B cell (primary cell): ENCODE measurements around the gene AXIN1. TPM values are rescaled to one million over a fixed set of nuclear protein-coding genes. Genes with fewer than 3 reads are reported as not detected.
A peak's percentile ranks its signal among the peaks of the same experiment; 100 is the strongest.

ENCODE experiments used
- ATAC-seq: fragments of 200-7000 bp; cut with Tn5 transposase; one replicate; pipeline ENCODE4 v1.10.0; 2021; ENCODE audit warnings: low read depth, mild to moderate bottlenecking, moderate number of reproducible peaks, moderate library complexity
- CTCF ChIA-PET: fragments of 350-600 bp; sonication (Branson Sonifier 250); formaldehyde crosslinking; loops from one replicate; lab custom pipeline; 2021; ENCODE audit warnings: antibody characterized with exemption, inconsistent platforms; lab: Charles Lee
- POLR2A ChIA-PET: fragments of 350-600 bp; sonication (Branson Sonifier 250); formaldehyde crosslinking; loops from one replicate; lab custom pipeline; 2021; ENCODE audit warnings: antibody characterized with exemption; lab: Charles Lee
- DNase-seq: peaks from one replicate; pipeline ENCODE4 v3.0.0; 2013
- H2AFZ ChIP-seq: 2 replicates; pipeline ENCODE4 v1.6.1; 2012; ENCODE audit warnings: mild to moderate bottlenecking, low read depth, low read length; ENCODE audit not compliant: insufficient read depth, poor library complexity, severe bottlenecking
- H3K27ac ChIP-seq, 2 donors: 1 replicate in 1 of 2; 2 replicates in 1 of 2; pipeline ENCODE4 v1.5.1; 2012 to 2013; ENCODE audit warnings: low read length in 2 of 2, mild to moderate bottlenecking in 2 of 2, moderate library complexity in 1 of 2
- H3K27me3 ChIP-seq, 4 experiments: fragments of 200-600 bp in 1 of 4; sonication (generic) in 1 of 4; replicated peaks in 1 of 4; 1 replicate in 2 of 4; 2 replicates in 2 of 4; pipeline versions ENCODE4 v1.6.1 to v1.7.0; 2013 to 2016; ENCODE audit warnings: low read length in 3 of 4, mild to moderate bottlenecking in 2 of 4, mixed read lengths in 1 of 4, moderate library complexity in 1 of 4; ENCODE audit not compliant: insufficient read depth in 4 of 4, control insufficient read depth in 3 of 4; ENCODE audit errors: control extremely low read depth in 1 of 4
- H3K36me3 ChIP-seq, 2 experiments: replicated peaks in 1 of 2; 1 replicate in 1 of 2; 2 replicates in 1 of 2; pipeline versions ENCODE4 v1.6.1 to v1.7.1; 2013; ENCODE audit warnings: low read length in 1 of 2; ENCODE audit not compliant: insufficient read depth in 2 of 2, control insufficient read depth in 1 of 2; ENCODE audit errors: control extremely low read depth in 1 of 2, extremely low read depth in 1 of 2
- H3K4me1 ChIP-seq, 2 donors: fragments of 200-600 bp in 1 of 2; sonication (generic) in 1 of 2; 1 replicate in 1 of 2; 2 replicates in 1 of 2; pipeline versions ENCODE4 v1.5.1 to v1.6.1; 2013 to 2017; ENCODE audit warnings: low read length in 2 of 2; ENCODE audit not compliant: control insufficient read depth in 2 of 2, insufficient read depth in 2 of 2
- H3K4me2 ChIP-seq: replicated peaks from 2 replicates; pipeline ENCODE3; 2012; ENCODE audit warnings: mild to moderate bottlenecking, low read depth, low read length; ENCODE audit not compliant: poor library complexity, severe bottlenecking
- H3K4me3 ChIP-seq, 5 experiments: fragments of 200-600 bp in 1 of 5; sonication (generic) in 1 of 5; 1 replicate in 3 of 5; 2 replicates in 2 of 5; pipeline versions ENCODE4 v1.5.1 to v1.7.0; 2011 to 2016; ENCODE audit warnings: low read length in 4 of 5, mild to moderate bottlenecking in 4 of 5, low read depth in 2 of 5, control low read depth in 1 of 5, moderate library complexity in 1 of 5; ENCODE audit not compliant: insufficient read depth in 1 of 5; ENCODE audit errors: control extremely low read depth in 1 of 5, extremely low read depth in 1 of 5
- H3K79me2 ChIP-seq: fragments of 200-600 bp; sonication (generic); one replicate; pipeline ENCODE4 v1.6.0; 2016; ENCODE audit warnings: low read length; ENCODE audit not compliant: control insufficient read depth, insufficient read depth
- H3K9ac ChIP-seq: fragments of 200-600 bp; sonication (generic); 2 replicates; pipeline ENCODE4 v1.6.1; 2017; ENCODE audit warnings: mild to moderate bottlenecking, low read length, moderate library complexity
- H3K9me3 ChIP-seq, 3 donors: one replicate each; pipeline versions ENCODE4 v1.6.1 to v1.7.1; 2013; ENCODE audit warnings: low read length in 2 of 3; ENCODE audit not compliant: control insufficient read depth in 2 of 3, insufficient read depth in 1 of 3; ENCODE audit errors: control extremely low read depth in 1 of 3
- H4K20me1 ChIP-seq: 2 replicates; pipeline ENCODE4 v1.6.0; 2012; ENCODE audit warnings: mild to moderate bottlenecking, low read length; ENCODE audit not compliant: insufficient read depth, control insufficient read depth, poor library complexity, severe bottlenecking
- H3K27ac Mint-ChIP-seq: one replicate; pipeline ENCODE4 v1.8.0; 2021; ENCODE audit warnings: mixed read lengths
- H3K27me3 Mint-ChIP-seq: one replicate; pipeline ENCODE4 v1.8.0; 2021; ENCODE audit warnings: mixed read lengths
- H3K4me1 Mint-ChIP-seq: one replicate; pipeline ENCODE4 v1.8.0; 2021; ENCODE audit warnings: mixed read lengths
- H3K4me3 Mint-ChIP-seq: one replicate; pipeline ENCODE4 v1.8.0; 2021; ENCODE audit warnings: mixed read lengths
- H3K9me3 Mint-ChIP-seq: one replicate; pipeline ENCODE4 v1.8.0; 2022; ENCODE audit warnings: mixed read lengths; ENCODE audit not compliant: insufficient read depth
- CTCF ChIP-seq: fragments of 200-600 bp; IDR thresholded peaks from one replicate; pipeline ENCODE4 v1.8.0; 2022; ENCODE audit warnings: antibody characterized with exemption, mild to moderate bottlenecking
- EZH2 ChIP-seq: IDR thresholded peaks from 2 replicates; pipeline ENCODE4 v1.6.1; 2012; ENCODE audit warnings: borderline replicate concordance, low read depth, mild to moderate bottlenecking, moderate library complexity, low read length; ENCODE audit not compliant: insufficient read depth, poor library complexity, severe bottlenecking
- WGBS: methylation state at CpG from one replicate; pipeline ENCODE4 v1.1.5; 2013; ENCODE audit warnings: missing lambda C conversion rate; ENCODE audit not compliant: insufficient coverage; 5-methylcytosine and 5-hydroxymethylcytosine counted together
- intact Hi-C: fragments of 100-400 bp; cut with micrococcal nuclease; formaldehyde crosslinking; loops from one replicate; pipeline ENCODE4 v1.10.0; 2022
- polyA plus RNA-seq: library from polyadenylated mRNA; depleted of rRNA; stranded (reverse); fragments of >200 nt; gene quantifications from 2 replicates; pipeline ENCODE4 v1.2.3, GENCODE V29; 2012
- total RNA-seq, 2 donors: library from RNA; stranded (reverse); fragments of 120-200 nt in 1 of 2; gene quantifications; 1 replicate in 1 of 2; 2 replicates in 1 of 2; pipeline versions ENCODE4 v1.2.3 to v1.2.4, GENCODE V29; 2013 to 2022

The AXIN1 gene
- total and polyA plus RNA-seq, 2 donors (not counting 1 experiment from before 2014, with no cell fraction given): 39.0 to 40.8 TPM

- Histone ChIP-seq H3K9me3 (peaks cover 0 to 6% (median 0%) of the 10 kb centered on the region in 3 donors), H3K4me3 (no peak overlapping the region), H3K27me3 (no peaks in the 10 kb centered on the region), H3K79me2 (no peaks in the 10 kb centered on the region), H3K9ac (no peak overlapping the region), H3K4me1 (peaks cover 26 to 39% of the 10 kb centered on the region in 2 donors), H3K4me2 (no peak overlapping the region), H2AFZ (no peak overlapping the region), H4K20me1 (peaks cover 7% of the 10 kb centered on the region), H3K36me3 (peaks cover 0 to 6% of the 10 kb centered on the region in 2 experiments), H3K27ac (peak overlapping the region in 1 of 2 donors; percentile 78)
- Mint-ChIP-seq H3K9me3 (no peaks in the 10 kb centered on the region), H3K27ac (peak overlapping the region; percentile 71), H3K27me3 (no peaks in the 10 kb centered on the region), H3K4me1 (peaks cover 27% of the 10 kb centered on the region), H3K4me3 (peak overlapping the region; percentile 67)
- DNase-seq (peak; percentile 35), ATAC-seq (no peak)
- ChIA-PET CTCF (no interaction called here), POLR2A (interaction anchor here (0.6 kb wide), 2 partner anchors 18 to 28 kb away, joined by 3 read pairs; partner anchors contain the start of gene MRPL28)
- no peak for TF ChIP-seq EZH2
- TF ChIP-seq CTCF: no peak
- intact Hi-C loops: no loop called here
- WGBS: 91% methylated on average over 18 of the region's 24 CpGs
Observed at GRCh38 chr16:398561-399339, 46.2 kb upstream of the AXIN1 start.

- Mint-ChIP-seq H3K9me3 (no peaks in the 10 kb centered on the region), H3K27me3 (no peaks in the 10 kb centered on the region), H3K4me3 (peak overlapping the region; percentile 67), H3K4me1 (peaks cover 27% of the 10 kb centered on the region), H3K27ac (peak overlapping the region; percentile 71)
- ATAC-seq (no peak), DNase-seq (peak; percentile 69)
- CTCF ChIA-PET: no interaction called here
- H3K27me3 ChIP-seq: no peaks in the 10 kb centered on the region
- H3K4me3 ChIP-seq: no peak overlapping the region
- peaks cover 26 to 39% of the 10 kb centered on the region in 2 donors for H3K4me1 ChIP-seq
- POLR2A ChIA-PET: interaction anchor here (0.6 kb wide), 1 partner anchor 23 kb away, joined by 4 read pairs; no protein-coding TSS in a partner anchor
- H3K27ac ChIP-seq: no peak overlapping the region
- TF ChIP-seq CTCF: peak; percentile 14
- no peak for TF ChIP-seq EZH2
- peak overlapping the region; percentile 46 for H3K4me2 ChIP-seq
- peaks cover 7% of the 10 kb centered on the region for H4K20me1 ChIP-seq
- no peak overlapping the region for H2AFZ ChIP-seq
- intact Hi-C loops: no loop called here
- peaks cover 0 to 6% (median 0%) of the 10 kb centered on the region in 3 donors for H3K9me3 ChIP-seq
- peaks cover 0 to 6% of the 10 kb centered on the region in 2 experiments for H3K36me3 ChIP-seq
- WGBS: 52% methylated on average over 23 of the region's 29 CpGs
- H3K9ac ChIP-seq: no peak overlapping the region
- no peaks in the 10 kb centered on the region for H3K79me2 ChIP-seq
Observed at GRCh38 chr16:397736-398332, 45.3 kb upstream of the AXIN1 start.
